NCI-H2081 (cell line): Measurements from ENCODE around the gene CCDC47.
A peak's percentile ranks its signal among the peaks of the same experiment; 100 is the strongest.

Experiments
- DNase-seq, 2 experiments: peaks; one replicate each; lab custom pipeline; 2025; lab: John Stamatoyannopoulos, UW

The CCDC47 gene

DNA sequence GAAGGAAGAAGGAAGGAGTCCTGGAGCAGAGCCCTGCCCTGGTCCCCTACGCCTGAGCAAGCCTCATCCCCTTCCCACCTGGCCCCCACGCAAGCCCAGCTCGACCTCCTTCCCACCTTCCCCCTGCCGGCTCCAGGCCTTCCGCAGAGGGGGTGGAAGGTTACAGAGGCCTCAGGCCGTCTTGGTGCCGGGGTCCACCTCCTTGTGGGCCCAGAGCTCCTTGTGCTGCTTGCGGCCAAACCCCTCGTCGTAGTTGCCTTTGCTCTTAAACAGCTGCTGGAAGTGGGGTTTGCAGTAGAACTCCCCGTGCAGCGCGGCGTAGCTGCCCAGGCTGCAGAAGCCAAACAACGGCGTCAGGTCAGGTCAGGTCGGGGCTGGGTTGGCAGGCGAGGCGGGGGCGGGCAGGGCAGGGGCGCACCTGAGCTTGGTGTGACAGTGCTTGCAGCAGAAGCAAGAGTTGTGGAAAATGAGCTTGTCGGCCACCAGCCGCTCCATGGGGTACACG lies 75.0 kb downstream of the CCDC47 start:
- no peak for DNase-seq

GRCh38 chr17:63697341-63698286 lies 75.8 kb downstream of the CCDC47 start:
- peak; percentile 27 to 30 for DNase-seq

DNA sequence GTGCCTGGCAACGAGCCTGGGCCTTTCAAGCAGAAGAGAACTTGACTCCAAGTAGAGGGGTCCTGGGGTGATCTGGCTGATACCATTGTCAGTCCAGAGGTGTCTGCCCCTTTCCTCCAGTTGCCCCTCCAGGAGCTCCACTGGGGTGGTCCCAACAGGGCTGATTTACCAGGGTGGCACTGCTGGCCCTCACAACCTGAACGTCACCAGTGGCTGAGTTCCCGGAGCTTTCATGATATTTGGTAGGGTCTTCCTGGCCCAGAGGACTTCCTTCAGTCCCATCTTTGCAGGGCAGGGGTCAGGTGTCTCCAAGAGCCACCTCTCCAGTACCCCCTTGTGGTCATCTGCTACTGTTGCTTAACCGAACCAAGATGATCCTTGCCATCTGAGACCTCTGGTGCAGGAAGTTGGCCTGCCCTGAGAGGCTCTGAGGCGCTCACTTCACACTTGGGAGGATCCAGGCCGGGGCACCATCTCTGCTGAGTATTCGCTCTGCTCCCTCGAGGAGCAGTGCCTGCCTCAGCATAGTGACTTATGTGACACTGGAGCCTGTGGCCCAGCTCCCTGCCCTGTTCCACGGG lies 76.9 kb downstream of the CCDC47 start:
- no peak for DNase-seq

GRCh38 chr17:63695889-63696288 lies 77.5 kb downstream of the CCDC47 start:
- DNase-seq = no peak
